Activated CD4-positive, alpha-beta T cell treated with anti-CD3 and anti-CD28 coated beads, Interleukin-2, amount 50 U/mL, for 48 hours (primary cell): ENCODE data around the gene RND2.
"Not testable (repeated sequence)": the region's sequence is repeated elsewhere in the genome, so short reads cannot be mapped to it uniquely, and the experiment has no call there.

Experiments
- DNase-seq, 2 experiments: peaks; one replicate each; pipeline ENCODE4 v3.0.0-alpha.2; 2020

RND2 gene

GRCh38 chr17:43024407-43025289, at the start of gene RND2:
Gene RND2, plus strand, starts transcription at chr17:43025231. Its CDS starts 117 bp downstream, at chr17:43025348.
- peak; percentile 76 to 83 for DNase-seq

- no peak for DNase-seq
Measured at GRCh38 chr17:42975265-42975664, 49.8 kb upstream of the RND2 start.

- DNase-seq: not testable (repeated sequence)
Measured at GRCh38 chr17:42975701-42976100, 49.3 kb upstream of the RND2 start.

- DNase-seq: peak; percentile 34 to 47
Measured at GRCh38 chr17:42979511-42980273, 45.3 kb upstream of the RND2 start, which contains the start of gene PTGES3L. Gene PTGES3L, minus strand, starts transcription at chr17:42980080. Its CDS starts 27 bp downstream, at chr17:42980053.

- peak; percentile 93 to 94 for DNase-seq
Measured at GRCh38 chr17:42980274-42980765, 44.7 kb upstream of the RND2 start, which contains the start of gene RUNDC1. Gene RUNDC1, plus strand, starts transcription at chr17:42980565. Its CDS starts 12 bp downstream, at chr17:42980577.

DNA sequence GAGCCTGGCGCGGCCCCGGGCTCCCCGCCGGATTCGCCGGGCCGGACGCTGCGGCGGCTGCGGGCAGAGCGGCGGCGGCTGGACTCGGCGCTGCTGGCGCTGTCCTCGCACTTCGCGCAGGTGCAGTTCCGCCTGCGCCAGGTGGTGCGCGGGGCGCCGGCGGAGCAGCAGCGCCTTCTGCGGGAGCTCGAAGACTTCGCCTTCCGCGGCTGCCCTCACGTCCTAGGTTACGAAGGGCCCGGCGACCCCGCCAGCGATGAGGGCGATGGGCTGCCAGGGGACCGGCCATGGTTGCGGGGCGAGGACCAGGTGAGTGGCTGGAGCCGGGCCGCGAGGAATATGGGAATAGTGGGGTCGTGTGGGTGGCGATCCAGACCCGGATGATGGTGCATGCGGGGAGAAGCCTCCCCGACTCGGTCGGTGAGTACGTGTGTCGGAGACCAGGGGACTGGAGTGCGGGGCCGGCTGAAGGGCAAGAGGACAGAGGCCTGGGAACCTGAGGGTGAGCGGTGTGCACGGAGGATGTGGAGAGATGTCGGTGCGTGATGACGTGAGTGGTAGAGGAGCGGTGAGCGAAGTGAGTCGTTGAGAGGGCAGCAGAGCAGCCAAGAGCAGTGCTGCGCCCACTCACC, 44.1 kb upstream of the RND2 start:
- DNase-seq: peak; percentile 74 to 80

DNA sequence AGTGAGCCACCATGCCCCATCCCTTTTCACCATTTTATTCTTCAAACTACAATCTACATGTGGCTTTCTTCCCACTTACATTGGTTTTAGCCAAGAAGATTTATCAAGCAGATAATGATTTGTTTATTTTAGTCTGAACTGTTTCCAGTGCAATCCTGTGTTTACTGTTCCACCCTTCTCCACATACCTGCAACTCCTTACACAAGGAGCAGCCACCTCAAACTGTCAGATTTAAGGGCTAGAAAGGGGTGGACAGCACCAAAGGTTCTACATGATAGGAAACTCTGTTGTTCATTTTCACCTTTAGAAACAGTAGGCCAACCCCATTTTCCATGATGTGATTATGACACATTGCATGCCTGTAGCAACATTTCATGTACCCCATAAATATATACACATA, 42.8 kb upstream of the RND2 start:
- no peak for DNase-seq

DNA sequence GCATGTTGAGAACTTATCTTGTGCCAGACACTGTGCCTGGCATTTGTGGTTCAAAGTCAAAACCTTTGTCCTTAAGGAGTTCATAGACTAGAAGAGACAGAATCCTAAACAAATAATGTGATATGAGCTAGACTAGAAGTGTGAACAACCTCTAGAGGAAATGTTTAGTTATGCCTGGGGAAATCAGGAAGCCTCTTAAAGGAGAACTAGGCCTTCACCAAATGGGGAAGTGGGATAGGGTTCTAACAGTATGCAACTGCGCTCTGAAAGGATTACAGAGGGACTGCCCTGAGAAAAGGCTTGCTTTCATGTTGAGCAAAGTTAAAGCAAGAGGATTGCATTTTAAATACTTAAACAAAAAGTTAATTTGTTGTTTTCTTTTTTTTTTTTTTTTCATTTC, 39.8 kb upstream of the RND2 start:
- no peak for DNase-seq

DNA sequence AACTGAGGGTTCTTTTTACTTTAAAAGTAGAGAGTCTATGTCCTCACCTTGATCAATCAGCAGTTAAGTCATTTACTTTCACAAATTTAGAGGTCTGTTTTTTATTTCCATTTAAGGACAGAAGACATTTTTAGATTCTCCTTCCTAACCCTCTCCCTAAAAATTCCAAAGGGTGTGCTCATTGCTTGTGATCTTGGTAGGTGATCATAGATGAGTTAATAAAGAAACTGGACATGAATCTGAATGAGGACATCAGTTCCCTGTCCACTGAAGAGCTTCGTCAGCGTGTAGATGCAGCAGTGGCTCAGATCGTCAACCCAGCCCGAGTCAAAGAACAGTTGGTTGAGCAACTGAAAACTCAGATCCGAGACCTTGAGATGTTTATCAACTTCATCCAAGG, 35.9 kb upstream of the RND2 start:
- DNase-seq: no peak

- no peak for DNase-seq
Measured at GRCh38 chr17:42989726-42990652, 35.0 kb upstream of the RND2 start.

DNA sequence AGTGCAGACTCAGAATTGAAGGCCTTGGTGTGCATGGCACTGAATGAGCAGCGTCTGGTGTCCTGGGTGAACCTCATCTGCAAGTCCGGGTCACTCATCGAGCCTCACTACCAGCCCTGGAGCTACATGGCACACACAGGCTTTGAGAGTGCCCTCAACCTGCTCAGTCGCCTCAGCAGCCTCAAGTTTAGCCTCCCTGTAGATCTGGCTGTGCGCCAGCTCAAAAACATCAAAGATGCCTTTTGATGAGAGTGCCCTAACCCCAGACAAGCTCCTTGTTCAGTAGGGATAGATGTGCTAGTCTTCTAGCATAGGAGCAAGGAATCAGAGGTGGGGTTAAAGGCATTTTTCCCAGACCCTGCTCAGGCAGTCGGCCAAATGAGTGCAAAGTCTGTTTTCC, 33.6 kb upstream of the RND2 start:
- no peak for DNase-seq

DNA sequence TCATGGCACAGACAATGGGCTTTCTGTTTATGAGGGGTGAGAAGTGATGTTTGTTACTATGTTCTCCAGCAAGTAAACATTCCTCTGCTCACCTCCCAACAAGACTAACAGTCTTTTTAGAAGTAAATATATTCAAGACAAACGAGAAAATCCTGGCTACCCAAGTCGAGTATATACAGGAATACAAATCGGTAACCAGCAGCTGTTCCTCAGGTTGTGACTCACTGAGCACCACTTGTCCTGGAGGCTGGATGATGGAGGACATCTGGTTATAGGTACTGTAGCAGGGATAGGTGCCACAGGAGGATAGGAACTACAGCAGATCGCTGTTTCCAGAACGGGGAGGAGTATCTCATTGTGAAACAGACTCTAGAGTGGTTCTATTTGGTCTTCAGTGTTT, 32.2 kb upstream of the RND2 start:
- DNase-seq: no peak

- not testable (repeated sequence) for DNase-seq
Measured at GRCh38 chr17:42993913-42994312, 31.1 kb upstream of the RND2 start.

GRCh38 chr17:42997390-42997983, 27.5 kb upstream of the RND2 start:
- DNase-seq: no peak

DNA sequence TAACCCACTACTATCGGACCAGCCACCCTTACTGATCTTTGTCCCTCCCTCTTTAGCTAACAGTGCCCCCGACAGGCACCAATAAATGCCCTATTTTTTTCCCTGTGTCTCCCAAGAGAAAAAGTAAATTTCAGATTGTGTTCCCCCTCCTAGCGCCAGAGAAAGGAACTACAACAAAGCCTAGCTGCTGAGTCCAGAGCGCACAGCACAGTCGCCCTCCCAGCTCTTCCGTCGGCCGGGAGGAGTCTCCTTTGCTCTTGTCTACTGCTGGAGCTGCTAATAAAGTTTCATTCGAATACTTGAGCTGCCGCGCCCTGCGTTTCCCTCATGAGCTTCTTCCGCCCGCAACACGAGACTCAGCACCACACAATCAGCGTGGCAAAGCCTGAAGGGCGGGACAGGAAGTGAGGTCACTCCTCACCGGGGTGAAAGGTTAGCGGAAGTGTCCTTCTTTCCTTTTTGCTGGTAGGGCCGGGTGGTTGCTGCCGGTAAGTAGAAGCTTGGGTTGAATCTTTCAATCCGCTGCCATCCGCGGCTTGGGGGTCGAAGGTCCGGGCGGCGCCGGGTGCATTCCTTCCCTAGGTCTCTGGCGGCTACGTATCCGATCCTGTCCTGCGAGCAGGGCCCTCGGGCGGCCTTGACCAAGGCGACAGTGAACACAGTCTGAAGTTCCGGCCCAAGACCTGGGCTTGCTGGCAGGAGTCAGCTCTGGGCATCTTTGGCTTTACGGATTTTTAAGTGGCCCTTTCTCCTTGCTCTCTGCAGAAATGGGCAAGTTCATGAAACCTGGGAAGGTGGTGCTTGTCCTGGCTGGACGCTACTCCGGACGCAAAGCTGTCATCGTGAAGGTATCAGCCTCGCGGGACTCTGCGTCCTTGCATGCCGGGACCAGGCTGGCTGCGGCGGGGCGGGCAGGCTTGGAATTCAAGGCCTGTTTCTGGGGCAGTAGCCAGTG, 26.8 kb upstream of the RND2 start, which contains the start of gene RPL27:
Gene RPL27 (plus strand): TSS at position 436 of the 955 bp plus-strand sequence. CDS start 332 bp downstream, at position 768.
- peak; percentile 96 to 97 for DNase-seq

DNA sequence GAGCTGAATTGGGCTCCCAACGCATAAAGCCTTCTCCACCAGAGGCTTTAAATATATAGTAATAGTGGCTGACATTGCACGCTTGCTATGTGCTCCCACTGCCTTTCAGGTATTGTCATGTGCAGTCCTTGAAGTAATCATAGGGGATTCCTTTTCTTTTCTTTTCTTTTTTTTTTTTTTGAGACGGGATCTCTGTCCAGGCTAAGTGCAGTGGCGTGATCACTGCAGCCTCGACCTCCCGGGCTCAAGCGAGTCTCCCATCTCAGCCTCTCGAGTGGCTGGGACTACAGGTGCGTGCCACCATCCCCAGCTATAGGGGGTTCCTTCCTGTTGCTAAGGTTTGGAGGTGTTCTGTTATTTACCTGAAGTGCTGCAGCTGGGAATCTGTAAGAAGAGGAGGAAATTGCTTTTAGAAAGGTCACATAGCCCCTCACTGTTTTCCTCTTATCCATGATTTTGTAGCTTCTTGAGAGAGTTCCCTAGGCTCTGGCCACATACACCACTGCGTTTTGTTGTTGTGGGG, 26.0 kb upstream of the RND2 start:
- DNase-seq: no peak

GRCh38 chr17:43000894-43001293, 24.1 kb upstream of the RND2 start:
- DNase-seq: not testable (repeated sequence)

- no peak for DNase-seq
Measured at GRCh38 chr17:43003542-43004172, 21.4 kb upstream of the RND2 start.
